H1 (cell line): ENCODE data around the gene PTPRJ. TPM values are rescaled to one million over a fixed set of nuclear protein-coding genes. Genes with fewer than 3 reads are reported as not detected.

Source experiments
- CTCF ChIA-PET: fragments of 300-600 bp; sonication (Branson Sonifier 250); formaldehyde crosslinking; loops from one replicate; lab custom pipeline; 2021; ENCODE audit not compliant: partially characterized antibody; lab: Charles Lee
- POLR2A ChIA-PET: fragments of 300-600 bp; sonication (Branson Sonifier 250); formaldehyde crosslinking; loops from one replicate; lab custom pipeline; 2021; ENCODE audit warnings: inconsistent platforms; ENCODE audit not compliant: partially characterized antibody; lab: Charles Lee
- DNase-seq, 2 experiments: peaks; one replicate each; pipeline versions ENCODE4 v3.0.0 to v3.0.0-alpha.2; 2010 to 2022; ENCODE audit warnings: low spot score in 2 of 2, low read depth in 1 of 2, mixed read lengths in 1 of 2
- FAIRE-seq: peaks from 2 replicates; lab custom pipeline; 2011; peaks lifted over from hg19 to GRCh38; lab: Jason Lieb, UNC
- H2AFZ ChIP-seq: 2 replicates; pipeline ENCODE4 v1.8.1; 2012; ENCODE audit warnings: low read length, inconsistent platforms
- H2AK5ac ChIP-seq: 2 replicates; pipeline ENCODE4 v1.6.1; 2013; ENCODE audit warnings: low read depth, low read length
- H2BK120ac ChIP-seq: replicated peaks from 2 replicates; pipeline ENCODE3; 2013; ENCODE audit warnings: low read depth, low read length, inconsistent platforms
- H2BK12ac ChIP-seq: 2 replicates; pipeline ENCODE4 v1.6.1; 2013; ENCODE audit warnings: low read depth, low read length
- H2BK15ac ChIP-seq: 2 replicates; pipeline ENCODE4 v1.6.1; 2013; ENCODE audit warnings: low read length
- H2BK20ac ChIP-seq: 2 replicates; pipeline ENCODE4 v1.6.1; 2013; ENCODE audit warnings: low read length
- H2BK5ac ChIP-seq: 2 replicates; pipeline ENCODE4 v1.6.1; 2013; ENCODE audit warnings: low read depth, low read length
- H3K14ac ChIP-seq: 2 replicates; pipeline ENCODE4 v1.6.1; 2013; ENCODE audit warnings: inconsistent platforms; ENCODE audit not compliant: insufficient read length
- H3K18ac ChIP-seq: 2 replicates; pipeline ENCODE4 v1.6.1; 2013; ENCODE audit warnings: low read length; ENCODE audit errors: extremely low read depth
- H3K23ac ChIP-seq: 2 replicates; pipeline ENCODE4 v1.6.1; 2013; ENCODE audit warnings: inconsistent platforms; ENCODE audit not compliant: insufficient read length
- H3K23me2 ChIP-seq: 2 replicates; pipeline ENCODE4 v1.6.1; 2013; ENCODE audit warnings: low read depth, low read length
- H3K27ac ChIP-seq: 2 replicates; pipeline ENCODE4 v1.6.1; 2011; ENCODE audit warnings: low read depth, low read length, inconsistent platforms
- H3K27me3 ChIP-seq, 4 experiments: replicated peaks in 1 of 4; 1 replicate in 1 of 4; 2 replicates in 3 of 4; pipeline versions ENCODE4 v1.6.1 to v1.8.1; 2011 to 2013; ENCODE audit warnings: low read length in 3 of 4, mild to moderate bottlenecking in 3 of 4, inconsistent platforms in 2 of 4, mixed read lengths in 2 of 4, moderate library complexity in 1 of 4; ENCODE audit not compliant: control insufficient read depth in 3 of 4, insufficient read depth in 3 of 4; ENCODE audit errors: extremely low read depth in 1 of 4
- H3K36me3 ChIP-seq, 4 experiments: 2 replicates each; pipeline versions ENCODE4 v1.6.1 to v1.8.1; 2011 to 2013; ENCODE audit warnings: mild to moderate bottlenecking in 4 of 4, low read length in 3 of 4, moderate library complexity in 2 of 4, control low read depth in 1 of 4, inconsistent platforms in 1 of 4; ENCODE audit not compliant: insufficient read depth in 4 of 4, control insufficient read depth in 2 of 4
- H3K4ac ChIP-seq: replicated peaks from 2 replicates; pipeline ENCODE3; 2013; ENCODE audit warnings: low read length, low read depth, mixed read lengths, inconsistent platforms; ENCODE audit not compliant: insufficient read length
- H3K4me1 ChIP-seq, 4 experiments: replicated peaks in 1 of 4; 1 replicate in 1 of 4; 2 replicates in 3 of 4; pipeline versions ENCODE4 v1.6.1 to v1.8.1; 2011 to 2013; ENCODE audit warnings: low read length in 3 of 4, inconsistent platforms in 2 of 4, mixed read lengths in 1 of 4; ENCODE audit not compliant: insufficient read depth in 4 of 4, control insufficient read depth in 3 of 4
- H3K4me2 ChIP-seq, 2 experiments: 2 replicates each; pipeline versions ENCODE4 v1.6.1 to v1.8.1; 2011 to 2013; ENCODE audit warnings: low read depth in 2 of 2, low read length in 2 of 2, control low read depth in 1 of 2, inconsistent platforms in 1 of 2, mild to moderate bottlenecking in 1 of 2; ENCODE audit not compliant: insufficient read depth in 1 of 2
- H3K4me3 ChIP-seq, 4 experiments: fragments of 200-600, 300-600 bp in 1 of 4; sonication (generic), shearing (Covaris generic), sonication (Bioruptor Twin) in 1 of 4; 2 replicates each; pipeline versions ENCODE4 v1.5.1 to v1.8.1; 2011 to 2016; ENCODE audit warnings: low read length in 4 of 4, low read depth in 3 of 4, control low read depth in 2 of 4, inconsistent platforms in 2 of 4, mild to moderate bottlenecking in 2 of 4, mixed read lengths in 1 of 4, moderate library complexity in 1 of 4; ENCODE audit not compliant: insufficient read depth in 2 of 4; ENCODE audit errors: extremely low read depth in 1 of 4
- H3K56ac ChIP-seq: replicated peaks from 2 replicates; pipeline ENCODE3; 2013; ENCODE audit warnings: low read depth, mild to moderate bottlenecking, mixed read lengths, low read length, inconsistent platforms; ENCODE audit not compliant: insufficient read length
- H3K79me1 ChIP-seq: 2 replicates; pipeline ENCODE4 v1.6.1; 2013; ENCODE audit warnings: low read depth, low read length, control low read depth
- H3K79me2 ChIP-seq, 2 experiments: 2 replicates each; pipeline versions ENCODE4 v1.6.1 to v1.8.1; 2012 to 2013; ENCODE audit warnings: low read length in 2 of 2, mild to moderate bottlenecking in 2 of 2, inconsistent platforms in 1 of 2; ENCODE audit not compliant: insufficient read depth in 2 of 2, control insufficient read depth in 1 of 2
- H3K9ac ChIP-seq, 4 experiments: replicated peaks in 1 of 4; 1 replicate in 1 of 4; 2 replicates in 3 of 4; pipeline versions ENCODE4 v1.6.1 to v1.8.1; 2011 to 2013; ENCODE audit warnings: low read depth in 3 of 4, low read length in 3 of 4, control low read depth in 2 of 4, mild to moderate bottlenecking in 2 of 4, moderate library complexity in 2 of 4, inconsistent platforms in 1 of 4; ENCODE audit errors: extremely low read depth in 1 of 4
- H3K9me3 ChIP-seq, 2 experiments: 2 replicates each; pipeline versions ENCODE4 v1.6.1 to v1.8.1; 2012 to 2013; ENCODE audit warnings: mild to moderate bottlenecking in 2 of 2, moderate library complexity in 2 of 2, control low read depth in 1 of 2, inconsistent platforms in 1 of 2, low read depth in 1 of 2, low read length in 1 of 2, mixed read lengths in 1 of 2; ENCODE audit not compliant: insufficient read depth in 2 of 2
- H4K20me1 ChIP-seq, 2 experiments: replicated peaks in 1 of 2; 2 replicates each; pipeline versions ENCODE3 to v1.8.1; 2011 to 2013; ENCODE audit warnings: inconsistent platforms in 2 of 2, low read length in 2 of 2, mild to moderate bottlenecking in 1 of 2; ENCODE audit not compliant: insufficient read depth in 2 of 2, control insufficient read depth in 1 of 2
- H4K5ac ChIP-seq: 2 replicates; pipeline ENCODE4 v1.6.1; 2013; ENCODE audit warnings: low read length, low read depth, mixed read lengths, inconsistent platforms; ENCODE audit not compliant: insufficient read length
- H4K8ac ChIP-seq: 2 replicates; pipeline ENCODE4 v1.8.0; 2013; ENCODE audit warnings: mild to moderate bottlenecking, moderate library complexity, low read length, inconsistent platforms; ENCODE audit not compliant: insufficient read depth; ENCODE audit errors: extremely low read depth
- H4K91ac ChIP-seq: replicated peaks from 2 replicates; pipeline ENCODE3; 2013; ENCODE audit warnings: low read length, mixed read lengths, inconsistent platforms; ENCODE audit not compliant: insufficient read length
- BACH1 ChIP-seq: IDR thresholded peaks from 2 replicates; pipeline ENCODE4 v1.6.1; 2012; ENCODE audit warnings: low read length, improper control_type of control experiment
- BRCA1 ChIP-seq: IDR thresholded peaks from 2 replicates; pipeline ENCODE4 v1.6.1; 2012; ENCODE audit warnings: low read depth, low read length, improper control_type of control experiment
- CBX5 ChIP-seq: fragments of 300-800, 300-1000 bp; sonication (generic); IDR thresholded peaks from 2 replicates; pipeline ENCODE4 v1.7.1; 2016; ENCODE audit warnings: antibody characterized with exemption, low read length, low read depth
- CHD1 ChIP-seq: IDR thresholded peaks from 2 replicates; pipeline ENCODE4 v1.6.1; 2012; ENCODE audit warnings: low read depth, low read length, improper control_type of control experiment
- HDAC6 ChIP-seq: IDR thresholded peaks from one replicate; pipeline ENCODE4 v1.7.1; 2012; ENCODE audit warnings: low read depth, mild to moderate bottlenecking, inconsistent platforms, low read length, moderate library complexity
- KDM5A ChIP-seq: fragments of 200-600 bp; IDR thresholded peaks from 2 replicates; pipeline ENCODE4 v1.7.1; 2012; ENCODE audit warnings: mild to moderate bottlenecking, low read length, inconsistent platforms, mixed read lengths
- POLR2A ChIP-seq, 2 experiments: IDR thresholded peaks; 1 replicate in 1 of 2; 2 replicates in 1 of 2; pipeline ENCODE4 v1.6.1; 2011; ENCODE audit warnings: low read depth in 2 of 2, low read length in 2 of 2, mild to moderate bottlenecking in 2 of 2; ENCODE audit errors: control extremely low read depth in 1 of 2
- RNF2 ChIP-seq: fragments of 200-900, 300-1000 bp; sonication (generic); IDR thresholded peaks from 2 replicates; pipeline ENCODE4 v1.7.1; 2016; ENCODE audit warnings: borderline replicate concordance, low read depth, mild to moderate bottlenecking, antibody characterized with exemption, low read length; ENCODE audit not compliant: poor library complexity, severe bottlenecking; ENCODE audit errors: missing control alignments
- SP4 ChIP-seq: IDR thresholded peaks from 2 replicates; pipeline ENCODE4 v1.6.1; 2012; ENCODE audit warnings: low read length, inconsistent platforms
- TCF12 ChIP-seq: IDR thresholded peaks from 2 replicates; pipeline ENCODE4 v1.6.1; 2011; ENCODE audit warnings: low read depth, mild to moderate bottlenecking, low read length
- YY1 ChIP-seq: IDR thresholded peaks from 2 replicates; pipeline ENCODE4 v1.6.1; 2011; ENCODE audit warnings: low read depth, mild to moderate bottlenecking, low read length
- WGBS, 2 experiments: shearing (Covaris generic) in 1 of 2; methylation state at CpG; one replicate each; pipeline versions ENCODE4 v1.1.6 to v1.1.7; 2013 to 2015; ENCODE audit warnings: low lambda C conversion rate in 2 of 2, mixed read lengths in 2 of 2, inconsistent platforms in 1 of 2, low coverage in 1 of 2, missing lambda C conversion rate in 1 of 2; ENCODE audit not compliant: insufficient replicate concordance in 2 of 2, insufficient coverage in 1 of 2, insufficient read length in 1 of 2; ENCODE audit errors: extremely low coverage in 1 of 2, missing lambda C conversion rate in 1 of 2; 5-methylcytosine and 5-hydroxymethylcytosine counted together
- polyA plus RNA-seq, 7 experiments: library from polyadenylated mRNA; depleted of rRNA in 3 of 7; stranded (reverse) in 5 of 7; unstranded in 2 of 7; fragments of >200 nt in 5 of 7; fragments of 200-250 nt in 2 of 7; gene quantifications; 1 replicate in 5 of 7; 2 replicates in 1 of 7; 4 replicates in 1 of 7; pipeline versions ENCODE4 v1.2.1 to v1.2.3, GENCODE V29; 2011 to 2013; ENCODE audit warnings: missing spikeins in 2 of 7, mixed read lengths in 2 of 7
- total RNA-seq: library from RNA; stranded (reverse); fragmentation: NEBNext Ultra II Directional; extraction: Animal tissue kit (Norgen Biotek cat#: 25700); gene quantifications from 2 replicates; pipeline ENCODE4 v1.2.1, GENCODE V29; 2021

PTPRJ gene
- total and polyA plus RNA-seq, 2 of the 8 experiments (the other 6 are each of a cell fraction or from before 2014, with no cell fraction given): 4.4 to 22.6 TPM

DNA sequence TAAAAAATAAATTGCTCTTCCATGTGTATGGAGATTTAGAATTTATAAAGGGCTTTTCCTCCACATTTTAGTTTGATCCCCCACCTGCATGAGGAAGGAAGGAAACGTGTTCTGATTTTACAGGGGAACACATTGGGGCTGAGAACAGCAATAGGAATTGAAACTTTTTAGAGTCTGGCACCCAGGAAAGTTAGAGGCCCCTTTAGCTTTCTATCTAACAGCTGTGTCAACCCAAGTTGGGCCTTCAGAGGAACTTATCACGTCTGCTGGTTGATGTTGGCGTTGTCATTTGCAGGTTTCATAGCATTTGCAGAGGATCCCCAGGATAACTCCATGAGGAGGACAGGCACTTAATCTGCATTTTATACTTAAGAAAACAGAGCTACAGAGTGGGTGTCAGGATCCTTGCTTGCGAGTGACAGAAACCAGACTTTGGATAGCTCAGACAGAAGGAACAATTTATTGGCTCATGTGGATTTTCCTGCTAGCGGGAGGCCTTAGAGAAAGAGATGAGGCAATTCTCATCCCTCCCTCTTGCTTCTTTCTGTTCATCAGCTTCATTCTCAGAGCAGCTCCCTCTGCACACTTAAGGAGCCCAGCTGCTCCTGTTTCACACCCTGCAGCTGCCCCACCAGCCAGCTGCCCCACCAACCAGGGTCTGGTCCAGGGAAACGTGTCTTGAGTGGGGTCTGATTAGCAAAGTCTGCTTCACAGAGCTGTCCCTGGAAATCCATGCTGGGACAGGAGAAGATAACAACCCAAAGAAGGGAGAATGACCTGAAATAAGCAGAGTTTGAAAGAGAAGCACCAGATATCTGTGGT lies 143.8 kb downstream of the PTPRJ start:
- Histone ChIP-seq H3K36me3 (peaks cover 0 to 11% (median 2%) of the 10 kb centered on the region in 4 experiments; a peak in 4 of 8 replicates), H3K23me2 (no peaks in the 10 kb centered on the region), H3K23ac (no peak overlapping the region), H3K27me3 (no peaks in the 10 kb centered on the region), H3K18ac (no peak overlapping the region), H3K79me1 (no peaks in the 10 kb centered on the region), H2AFZ (no peak overlapping the region), H3K9ac (no peak overlapping the region), H2BK5ac (no peak overlapping the region), H2AK5ac (no peak overlapping the region), H4K20me1 (no peaks in the 10 kb centered on the region), H2BK120ac (no peak overlapping the region), H3K14ac (no peak overlapping the region), H3K4me1 (no peaks in the 10 kb centered on the region), H3K4me2 (no peak overlapping the region), H3K4me3 (no peak overlapping the region), H2BK12ac (no peak overlapping the region), H3K9me3 (no peaks in the 10 kb centered on the region), H3K79me2 (no peaks in the 10 kb centered on the region), H3K56ac (no peak overlapping the region), H3K4ac (no peak overlapping the region), H4K8ac (no peak overlapping the region), H4K5ac (no peak overlapping the region), H4K91ac (no peak overlapping the region), H2BK15ac (no peak overlapping the region), H2BK20ac (no peak overlapping the region), H3K27ac (no peak overlapping the region)
- FAIRE-seq: no peak
- TF ChIP-seq BRCA1 (no peak), CBX5 (no peak), POLR2A (IDR thresholded peaks at IDR 0.05; ENCODE audit: control extremely low read depth in 1 of 2, low read depth in 2 of 2, low read length in 2 of 2) (no peak), RNF2 (no peak), YY1 (no peak), HDAC6 (no peak), SP4 (no peak), BACH1 (no peak), TCF12 (no peak), KDM5A (no peak), CHD1 (no peak)
- WGBS, 2 experiments: 76% methylated on average over 6 of the region's 6 CpGs; no CpG with 5 or more reads in 1 of the 2 experiments
- DNase-seq: no peak
- ChIA-PET POLR2A (no interaction called here), CTCF (interaction anchor here (0.7 kb wide), 1 partner anchor 187 kb away, joined by 3 read pairs; no protein-coding TSS in a partner anchor)
